Gastrocnemius medialis (tissue), 4 donors: ENCODE data around the gene BMERB1. TPM values are rescaled to one million over a fixed set of nuclear protein-coding genes. Genes with fewer than 3 reads are reported as not detected.
"Not testable (repeated sequence)": the region's sequence is repeated elsewhere in the genome, so short reads cannot be mapped to it uniquely, and the experiment has no call there.

ENCODE experiments used
- ATAC-seq, 2 donors: fragments of 150-250 bp; one replicate each; pipeline ENCODE4 v1.9.1; 2016
- DNase-seq, 2 donors: peaks; one replicate each; pipeline ENCODE4 v3.0.0-alpha.2; 2019
- H3K27ac ChIP-seq, 4 donors: fragments of 200-600 bp; sonication (generic); 1 replicate in 1 of 4; 2 replicates in 3 of 4; pipeline ENCODE4 v1.5.1; 2016 to 2018; ENCODE audit warnings: mild to moderate bottlenecking in 2 of 4, moderate library complexity in 1 of 4
- H3K27me3 ChIP-seq, 3 donors: fragments of 200-600 bp; sonication (generic) in 2 of 3; 1 replicate in 1 of 3; 2 replicates in 2 of 3; pipeline versions ENCODE4 v1.5.1 to v1.6.0; 2016 to 2019; ENCODE audit warnings: mild to moderate bottlenecking in 1 of 3, moderate library complexity in 1 of 3
- H3K36me3 ChIP-seq, 2 donors: fragments of 200-600 bp; sonication (generic) in 1 of 2; one replicate each; pipeline ENCODE4 v1.5.1; 2017 to 2018
- H3K4me1 ChIP-seq, 2 donors: fragments of 200-600 bp; sonication (generic) in 1 of 2; one replicate each; pipeline ENCODE4 v1.5.1; 2016 to 2017; ENCODE audit warnings: mild to moderate bottlenecking in 2 of 2
- H3K4me3 ChIP-seq, 4 donors: fragments of 200-600 bp; sonication (generic) in 3 of 4; 1 replicate in 1 of 4; 2 replicates in 3 of 4; pipeline ENCODE4 v1.5.1; 2016 to 2019; ENCODE audit warnings: mild to moderate bottlenecking in 2 of 4
- H3K9me3 ChIP-seq, 3 donors: fragments of 200-600 bp; sonication (generic) in 2 of 3; 1 replicate in 1 of 3; 2 replicates in 2 of 3; pipeline ENCODE4 v1.5.1; 2016 to 2019
- CTCF ChIP-seq, 5 experiments: fragments of 450-650 bp in 3 of 5; fragments of 200-600 bp in 2 of 5; sonication (generic) in 2 of 5; IDR thresholded peaks in 4 of 5; conservative IDR thresholded peaks in 1 of 5; 1 replicate in 4 of 5; 2 replicates in 1 of 5; pipeline ENCODE4 v1.5.1; 2016 to 2019; ENCODE audit warnings: antibody characterized with exemption in 5 of 5, mild to moderate bottlenecking in 3 of 5, moderate library complexity in 3 of 5
- POLR2A ChIP-seq, 2 donors: fragments of 450-650 bp; IDR thresholded peaks; one replicate each; pipeline ENCODE4 v1.6.1; 2017; ENCODE audit warnings: antibody characterized with exemption in 2 of 2, mild to moderate bottlenecking in 2 of 2, moderate library complexity in 2 of 2
- in situ Hi-C, 4 donors: fragments of 200-750 bp; cut with MboI; loops; one replicate each; pipeline versions ENCODE4 v1.15.0 to v1.8.0; 2017; ENCODE audit warnings: low sequenced_read_pairs in 4 of 4
- intact Hi-C: fragments of 100-400 bp; cut with DNase I; formaldehyde crosslinking; loops from one replicate; pipeline ENCODE4 v1.15.1; 2023; ENCODE audit warnings: low total_unique reads
- total RNA-seq, 4 donors: library from RNA; depleted of rRNA; stranded (reverse); fragments of >200 nt; gene quantifications; one replicate each; pipeline versions ENCODE4 v1.1.0 to v1.2.3, GENCODE V29; 2016

Gene BMERB1
- total RNA-seq, 4 donors from 2014 or later = 112 to 392 (median 237) TPM

- in situ Hi-C loops = no loop called here
- Histone ChIP-seq H3K4me3 (no peak overlapping the region), H3K27ac (no peak overlapping the region), H3K27me3 (no peaks in the 10 kb centered on the region), H3K9me3 (no peaks in the 10 kb centered on the region), H3K36me3 (no peaks in the 10 kb centered on the region), H3K4me1 (no peaks in the 10 kb centered on the region)
- intact Hi-C loops = no loop called here
- ATAC-seq = no peak
- no peak for DNase-seq
- TF ChIP-seq POLR2A (IDR thresholded peaks at IDR 0.05) = no peak
- TF ChIP-seq CTCF (IDR thresholded peaks at IDR 0.05 in 4 of 5, conservative IDR thresholded peaks at IDR 0.05 in 1 of 5) = peak in 3 of 5 experiments; percentile 11 to 54 (median 38)
Observed at GRCh38 chr16:15466886-15467781, 32.7 kb downstream of the BMERB1 start.

GRCh38 chr16:15476971-15477370 is 42.6 kb downstream of the BMERB1 start:
- H3K4me1 ChIP-seq, H3K36me3 ChIP-seq, H3K9me3 ChIP-seq, in situ Hi-C loops, intact Hi-C loops, DNase-seq, H3K27me3 ChIP-seq, H3K27ac ChIP-seq, ATAC-seq, H3K4me3 ChIP-seq: not testable (repeated sequence)

DNA sequence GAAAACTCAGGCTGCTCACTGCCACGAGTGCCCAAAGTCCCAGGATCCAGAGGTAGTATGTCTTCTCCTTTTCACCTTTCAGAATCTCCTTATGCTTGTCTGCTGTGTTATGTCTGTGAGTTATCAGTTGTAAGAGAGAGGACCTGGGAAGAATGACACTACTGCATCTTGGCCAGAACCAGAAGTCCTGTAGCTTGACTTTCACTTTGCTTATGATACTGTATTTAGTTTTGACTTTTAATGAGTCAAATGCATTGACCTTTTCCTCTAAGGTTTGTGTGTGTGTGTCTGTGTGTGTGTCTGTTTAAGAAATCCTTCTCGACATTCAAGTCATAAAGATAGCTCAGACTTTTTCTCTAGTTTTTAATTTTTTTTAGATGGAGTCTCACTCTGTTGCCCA is 43.4 kb downstream of the BMERB1 start:
- Histone ChIP-seq H3K36me3 (no peaks in the 10 kb centered on the region), H3K9me3 (no peaks in the 10 kb centered on the region), H3K27me3 (no peaks in the 10 kb centered on the region), H3K4me1 (peaks cover 0 to 5% of the 10 kb centered on the region in 2 donors), H3K4me3 (no peak overlapping the region), H3K27ac (no peak overlapping the region)
- in situ Hi-C loops = no loop called here
- ATAC-seq (no peak), DNase-seq (no peak)
- TF ChIP-seq POLR2A (IDR thresholded peaks at IDR 0.05) (no peak), CTCF (IDR thresholded peaks at IDR 0.05 in 4 of 5, conservative IDR thresholded peaks at IDR 0.05 in 1 of 5) (no peak)
- intact Hi-C loops = no loop called here

- H3K27me3 ChIP-seq = no peaks in the 10 kb centered on the region
- peak overlapping the region; percentile 6 to 33 (median 9) for H3K27ac ChIP-seq
- intact Hi-C loops = no loop called here
Observed at GRCh38 chr16:15482068-15482747, 47.8 kb downstream of the BMERB1 start.

More at GRCh38 chr16:15482068-15482747, 47.8 kb downstream of the BMERB1 start:
- no peaks in the 10 kb centered on the region for H3K36me3 ChIP-seq
- ATAC-seq (peak; percentile 81 to 82), DNase-seq (peak; percentile 15 to 56)
- peaks cover 0 to 5% of the 10 kb centered on the region in 2 donors for H3K4me1 ChIP-seq
- TF ChIP-seq POLR2A (IDR thresholded peaks at IDR 0.05) (no peak), CTCF (IDR thresholded peaks at IDR 0.05 in 4 of 5, conservative IDR thresholded peaks at IDR 0.05 in 1 of 5) (no peak)
- H3K9me3 ChIP-seq = no peaks in the 10 kb centered on the region
- H3K4me3 ChIP-seq = no peak overlapping the region
- in situ Hi-C loops = no loop called here
